Heart right ventricle (tissue), 16 donors: ENCODE results near the gene FZR1. TPM values are rescaled to one million over a fixed set of nuclear protein-coding genes. Genes with fewer than 3 reads are reported as not detected.

ENCODE experiments used
- ATAC-seq, 8 donors: fragments of 200-7000 bp; cut with Tn5 transposase; one replicate each; pipeline ENCODE4 v1.9.1; 2020; ENCODE audit warnings: mild to moderate bottlenecking in 8 of 8, moderate library complexity in 8 of 8, moderate number of reproducible peaks in 1 of 8
- DNase-seq, 2 donors: peaks; one replicate each; pipeline ENCODE4 v3.0.0-alpha.2; 2020
- H3K27ac ChIP-seq, 10 donors: fragments of 200-600 bp; sonication (generic) in 2 of 10; one replicate each; pipeline versions ENCODE4 v1.5.0 to v1.8.0; 2020 to 2022; ENCODE audit warnings: mild to moderate bottlenecking in 3 of 10
- H3K27me3 ChIP-seq, 7 donors: fragments of 200-600 bp; one replicate each; pipeline ENCODE4 v1.8.0; 2021 to 2022; ENCODE audit warnings: mild to moderate bottlenecking in 2 of 7
- H3K36me3 ChIP-seq, 9 donors: fragments of 200-600 bp; sonication (generic) in 1 of 9; one replicate each; pipeline versions ENCODE4 v1.5.0 to v1.8.0; 2020 to 2022; ENCODE audit warnings: mild to moderate bottlenecking in 2 of 9
- H3K4me1 ChIP-seq, 9 donors: fragments of 200-600 bp; sonication (generic) in 1 of 9; one replicate each; pipeline versions ENCODE4 v1.5.0 to v1.8.0; 2020 to 2022; ENCODE audit warnings: mild to moderate bottlenecking in 4 of 9
- H3K4me3 ChIP-seq, 10 donors: fragments of 200-600 bp; sonication (generic) in 2 of 10; one replicate each; pipeline versions ENCODE4 v1.5.0 to v1.8.0; 2020 to 2022; ENCODE audit warnings: mild to moderate bottlenecking in 7 of 10, moderate library complexity in 2 of 10
- H3K9me3 ChIP-seq, 11 donors: fragments of 200-600 bp in 10 of 11; sonication (generic) in 2 of 11; one replicate each; pipeline versions ENCODE4 v1.5.0 to v1.8.0; 2013 to 2022; ENCODE audit warnings: mild to moderate bottlenecking in 2 of 11, control low read depth in 1 of 11, moderate library complexity in 1 of 11
- WGBS, 2 donors: extraction: QIAGEN DNeasy Blood & Tissue Kit; methylation state at CpG; one replicate each; pipeline ENCODE4 v1.1.7; 2013; ENCODE audit warnings: inconsistent platforms in 1 of 2; 5-methylcytosine and 5-hydroxymethylcytosine counted together
- intact Hi-C, 10 donors: fragments of 100-400 bp; cut with DNase I; formaldehyde crosslinking; loops; one replicate each; pipeline versions ENCODE4 v1.11.1 to v1.14.2; 2022
- long read RNA-seq, 3 donors: library from polyadenylated mRNA; unstranded; transcript quantifications; one replicate each; pipeline ENCODE4 v2.0.0, GENCODE V29; 2020 to 2021
- polyA plus RNA-seq, 2 donors: library from polyadenylated mRNA; stranded (reverse); fragments of 200-250 nt; gene quantifications; one replicate each; pipeline ENCODE4 v1.2.3, GENCODE V29; 2013
- total RNA-seq, 10 donors: library from RNA; stranded (reverse); fragmentation: NEBNext Ultra II Directional in 3 of 10; extraction: Animal tissue kit (Norgen Biotek cat#: 25700) in 3 of 10; gene quantifications; one replicate each; pipeline versions ENCODE4 v1.2.1 to v1.2.4, GENCODE V29; 2021 to 2023
- TF ChIP-seq, protein P1 (sequence below), 9 donors: fragments of 200-600 bp; sonication (generic) in 2 of 9; IDR thresholded peaks; one replicate each; pipeline versions ENCODE4 v1.5.0 to v1.8.0; 2021 to 2022; ENCODE audit warnings: antibody characterized with exemption in 9 of 9, mild to moderate bottlenecking in 5 of 9, moderate library complexity in 1 of 9
- donor health status: Arrhythmogenic right ventricular cardiomyopathy.
- donor health status: ischemic (EF 13 %, LVEDD 7.1; RV severe dilation, severe dysfunction).
- donor health status: healthy with polysubstance abuse.
- donor health status: DM: no; HTN: yes; CAD: no.
- donor health status: DM: no; HTN: no; CAD: no.
- donor health status: ischemic (EF 25% LVEDD 6.9; RV normal size, moderate dysfunction).
- donor health status: ischemic (EF 25% LVEDD 5.7; RV mildly dilated, moderate dysfunction).
- donor health status: healthy.
- donor health status: DM: yes; HTN: yes; CAD: no.
- donor health status: Ischemic cardiomyopathy.
- donor health status: ischemic (EF 35%, LVEDD 5.7; RV mildly dilated, moderate dysfunction).
- donor health status: nonischemic (EF 11% LVEDD 7.7; RV severe dilation, severe dysfunction).
- donor health status: DM: yes; HTN: yes; CAD: no.
- donor health status: PGD.
- donor health status: ischemic (EF 29% LVEDD 5.4; RV normal size, mild dysfunction).
- donor health status: nonischemic (EF 23%, LVEDD 6.1; RV moderate dilation, normal function).

FZR1 gene
- total RNA-seq (10 to 100 TPM; 21.0 to 30.8 (median 27.1) TPM), polyA plus RNA-seq (10 to 100 TPM; 13.5 to 15.2 TPM)
- long read RNA-seq, donor 1, full-length matches to known transcripts = 13 of 19 reads
- long read RNA-seq, donor 1, partial matches to known transcripts = 3 of 19 reads
- long read RNA-seq, donor 1, other reads (novel, unspliced or antisense) = 3 of 19 reads
- long read RNA-seq, donor 2, full-length matches to known transcripts = 12 of 20 reads
- long read RNA-seq, donor 2, partial matches to known transcripts = 3 of 20 reads
- long read RNA-seq, donor 2, other reads (novel, unspliced or antisense) = 5 of 20 reads
- long read RNA-seq, donor 3, full-length matches to known transcripts = 3 of 11 reads
- long read RNA-seq, donor 3, partial matches to known transcripts = 6 of 11 reads
- long read RNA-seq, donor 3, other reads (novel, unspliced or antisense) = 2 of 11 reads

DNA sequence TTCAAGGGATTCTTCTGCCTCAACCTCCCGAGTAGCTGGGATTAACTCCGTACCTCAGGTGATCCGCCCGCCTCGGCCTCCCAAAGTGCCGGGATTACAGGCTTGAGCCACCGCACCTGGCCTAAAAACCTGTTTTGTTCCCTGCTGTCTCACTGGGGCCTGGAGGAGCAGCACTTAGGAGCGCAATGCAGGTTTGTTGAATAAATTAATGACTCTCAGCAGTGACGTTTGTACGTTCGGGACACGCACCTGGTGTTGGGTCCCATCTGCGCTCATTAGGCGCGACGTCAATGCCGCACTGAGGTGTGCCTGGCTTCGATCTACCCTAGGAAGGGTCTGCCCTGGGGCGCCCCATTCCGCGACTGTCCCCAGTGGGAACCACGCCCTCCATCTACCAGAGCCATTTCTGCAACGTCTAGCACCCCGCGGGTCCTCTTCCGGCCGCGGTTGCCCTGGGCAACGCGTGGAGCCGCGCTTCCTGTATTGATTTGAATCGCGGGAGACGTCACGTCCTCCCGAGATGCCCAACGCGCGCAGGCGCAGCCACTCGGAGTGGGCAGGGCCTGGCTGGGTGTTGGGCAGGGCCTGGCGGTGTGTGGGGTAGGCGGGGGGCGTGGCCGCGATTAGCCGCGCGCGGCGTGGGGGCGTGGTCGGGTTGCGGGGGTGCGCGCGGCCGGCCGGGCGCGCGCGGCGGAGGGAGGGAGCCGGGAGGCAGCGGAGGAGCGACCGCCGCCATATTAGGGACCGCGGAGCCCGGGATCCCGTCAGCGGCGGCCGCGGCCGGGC, at the start of gene FZR1:
Gene FZR1 (plus strand): TSS at position 714 of the 786 bp plus-strand sequence. CDS start 16,679 bp downstream, outside the sequence.
- Histone ChIP-seq H3K4me3 (peak within 1 kb of the TSS; percentile 77 to 100 (median 96)), H3K27ac (peak within 1 kb of the TSS; percentile 36 to 96 (median 88)), H3K36me3 (peaks cover 0 to 22% (median 0%) of the 10 kb centered on the region in 9 donors), H3K9me3 (no peaks in the 10 kb centered on the region), H3K27me3 (no peaks in the 10 kb centered on the region), H3K4me1 (peaks cover 4 to 42% (median 25%) of the 10 kb centered on the region in 9 donors)
- ATAC-seq (peak; percentile 96 to 98 (median 98)), DNase-seq (peak; percentile 98 to 100)
- 1% methylated on average over 56 to 79 of the region's 79 CpGs for WGBS, 2 donors
- TF ChIP-seq, protein P1, sequence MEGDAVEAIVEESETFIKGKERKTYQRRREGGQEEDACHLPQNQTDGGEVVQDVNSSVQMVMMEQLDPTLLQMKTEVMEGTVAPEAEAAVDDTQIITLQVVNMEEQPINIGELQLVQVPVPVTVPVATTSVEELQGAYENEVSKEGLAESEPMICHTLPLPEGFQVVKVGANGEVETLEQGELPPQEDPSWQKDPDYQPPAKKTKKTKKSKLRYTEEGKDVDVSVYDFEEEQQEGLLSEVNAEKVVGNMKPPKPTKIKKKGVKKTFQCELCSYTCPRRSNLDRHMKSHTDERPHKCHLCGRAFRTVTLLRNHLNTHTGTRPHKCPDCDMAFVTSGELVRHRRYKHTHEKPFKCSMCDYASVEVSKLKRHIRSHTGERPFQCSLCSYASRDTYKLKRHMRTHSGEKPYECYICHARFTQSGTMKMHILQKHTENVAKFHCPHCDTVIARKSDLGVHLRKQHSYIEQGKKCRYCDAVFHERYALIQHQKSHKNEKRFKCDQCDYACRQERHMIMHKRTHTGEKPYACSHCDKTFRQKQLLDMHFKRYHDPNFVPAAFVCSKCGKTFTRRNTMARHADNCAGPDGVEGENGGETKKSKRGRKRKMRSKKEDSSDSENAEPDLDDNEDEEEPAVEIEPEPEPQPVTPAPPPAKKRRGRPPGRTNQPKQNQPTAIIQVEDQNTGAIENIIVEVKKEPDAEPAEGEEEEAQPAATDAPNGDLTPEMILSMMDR (IDR thresholded peaks at IDR 0.05) = peak in 4 of 9 donors; percentile 7 to 32 (median 17)
- intact Hi-C loops = loop anchor here in 2 of 10 donors (2.0 to 10.0 kb wide), 2 partner anchors 67 to 1571 kb away; partner anchors contain the start of gene HMG20B (in 1 of the 2)

DNA sequence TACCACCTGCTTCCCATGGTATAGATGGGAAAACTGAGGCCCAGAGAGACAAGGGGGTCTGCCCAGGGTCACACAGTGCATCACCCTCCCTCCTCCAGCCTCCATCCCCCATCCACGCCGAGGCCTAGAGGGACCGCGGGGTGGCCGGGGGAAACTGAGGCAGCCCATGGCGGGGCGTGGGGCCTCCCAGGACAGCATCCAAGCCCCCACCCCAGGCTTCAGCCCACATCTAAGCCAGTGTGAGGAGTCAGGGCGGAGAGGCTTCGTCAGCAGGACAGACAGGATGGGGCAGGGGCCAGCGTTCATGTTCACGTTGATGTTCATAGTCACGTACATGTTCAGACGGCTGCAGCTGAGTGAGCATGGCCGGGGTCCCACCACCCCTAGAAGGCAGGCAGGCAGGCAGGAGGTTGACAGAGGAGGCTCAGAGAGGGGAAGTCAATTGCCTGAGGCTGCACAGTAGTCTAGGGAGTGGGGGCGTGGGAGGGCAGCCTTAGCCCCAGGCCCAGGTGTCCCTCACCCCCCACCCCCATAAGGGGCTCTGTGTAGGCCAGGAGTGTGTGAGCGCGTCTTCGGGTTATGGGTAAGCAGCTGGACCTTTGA, 49.1 kb upstream of the FZR1 start:
- H3K4me3 ChIP-seq = no peak overlapping the region
- TF ChIP-seq, protein P1 (IDR thresholded peaks at IDR 0.05) = no peak
- H3K36me3 ChIP-seq = peaks cover 4 to 82% (median 40%) of the 10 kb centered on the region in 9 donors
- WGBS, 2 donors = 76% methylated on average over 18 of the region's 18 CpGs
- intact Hi-C loops = no loop called here
- H3K27me3 ChIP-seq = no peaks in the 10 kb centered on the region
- no peak for ATAC-seq
- no peak for DNase-seq
- peaks cover 30 to 47% (median 38%) of the 10 kb centered on the region in 9 donors for H3K4me1 ChIP-seq
- H3K27ac ChIP-seq = peak overlapping the region; percentile 47 to 98 (median 84)
- H3K9me3 ChIP-seq = no peaks in the 10 kb centered on the region

DNA sequence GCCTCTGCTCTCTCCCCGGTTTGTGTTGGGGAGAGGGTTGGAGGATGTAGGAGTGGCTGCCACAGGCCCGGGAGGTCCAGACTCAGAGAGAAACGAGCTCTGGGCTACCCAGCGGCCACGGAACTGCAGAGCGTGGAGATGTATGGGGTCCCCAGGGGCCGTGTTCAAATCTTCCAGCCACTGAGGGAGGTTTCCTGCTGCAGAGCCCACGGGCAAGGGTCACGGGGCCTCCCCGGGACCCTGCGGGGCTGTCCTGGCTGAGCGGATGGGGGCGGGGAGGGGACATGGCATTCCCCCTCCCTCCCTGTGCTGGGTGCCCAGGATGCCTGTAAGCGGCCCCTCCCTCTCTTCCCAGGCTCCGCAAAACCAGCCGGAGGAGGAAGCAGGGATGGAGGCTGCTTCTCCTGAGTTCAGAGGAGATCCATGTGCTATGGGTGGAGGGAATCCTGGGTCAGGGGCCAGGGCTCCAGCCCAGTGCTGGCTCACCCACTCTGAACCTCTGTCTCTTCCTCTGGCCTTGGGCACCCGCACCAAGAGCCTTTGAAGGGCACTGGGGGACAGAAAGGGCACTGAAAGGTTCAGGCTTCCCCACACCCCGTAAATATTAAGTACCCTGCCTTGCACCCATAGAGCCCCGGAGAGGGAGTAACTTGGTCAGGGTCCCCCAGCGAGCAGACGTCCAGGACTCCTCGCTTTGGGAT, 48.4 kb upstream of the FZR1 start:
- no peak for DNase-seq
- ATAC-seq = peak in 6 of 8 donors; percentile 3 to 24 (median 16)
- 38 to 47% methylated on average over 21 to 22 of the region's 22 CpGs for WGBS, 2 donors
- H3K27ac ChIP-seq = peak overlapping the region; percentile 47 to 98 (median 84)
- TF ChIP-seq, protein P1 (IDR thresholded peaks at IDR 0.05) = no peak
- intact Hi-C loops = no loop called here
- peaks cover 30 to 47% (median 38%) of the 10 kb centered on the region in 9 donors for H3K4me1 ChIP-seq
- H3K36me3 ChIP-seq = peaks cover 4 to 82% (median 35%) of the 10 kb centered on the region in 9 donors
- no peaks in the 10 kb centered on the region for H3K9me3 ChIP-seq
- H3K4me3 ChIP-seq = peak overlapping the region in 2 of 10 donors; percentile 6 to 14
- no peaks in the 10 kb centered on the region for H3K27me3 ChIP-seq
